SK-N-SH (cell line): ENCODE data around the gene SLC7A14. TPM values are rescaled to one million over a fixed set of nuclear protein-coding genes. Genes with fewer than 3 reads are reported as not detected.

Source experiments
- CTCF ChIA-PET: fragments of 300-600, 350-600 bp; formaldehyde crosslinking; extraction: SDS; loops from one replicate; lab custom pipeline; 2021; lab: Yijun Ruan, JAX
- POLR2A ChIA-PET: fragments of 350-600 bp; sonication (Branson Sonifier 250); formaldehyde crosslinking; extraction: SDS; loops from one replicate; lab custom pipeline; 2020; ENCODE audit warnings: antibody characterized with exemption, inconsistent platforms; lab: Yijun Ruan, JAX
- DNase-seq: peaks from one replicate; pipeline ENCODE4 v3.0.0; 2012
- H2AFZ ChIP-seq: fragments of 200-600 bp; sonication (generic); 2 replicates; pipeline ENCODE4 v1.8.1; 2016; ENCODE audit warnings: antibody characterized with exemption, mild to moderate bottlenecking, low read depth
- H3F3A ChIP-seq: fragments of 200-600 bp; sonication (generic); replicated peaks from 2 replicates; pipeline ENCODE3; 2016; ENCODE audit warnings: antibody characterized with exemption, mild to moderate bottlenecking; ENCODE audit not compliant: insufficient read depth
- H3K27ac ChIP-seq, 2 experiments: fragments of 200-500 bp in 1 of 2; fragments of 200-600 bp in 1 of 2; sonication (Bioruptor generic) in 1 of 2; sonication (generic), shearing (Covaris generic) in 1 of 2; 2 replicates each; pipeline versions ENCODE4 v1.5.1 to v1.6.1; 2014 to 2016; ENCODE audit warnings: low read depth in 2 of 2, inconsistent platforms in 1 of 2, low read length in 1 of 2, mild to moderate bottlenecking in 1 of 2, mixed read lengths in 1 of 2
- H3K27me3 ChIP-seq: fragments of 200-600 bp; sonication (generic), shearing (Covaris generic); 2 replicates; pipeline ENCODE4 v1.6.1; 2016; ENCODE audit warnings: mixed run types; ENCODE audit not compliant: insufficient read depth
- H3K36me3 ChIP-seq, 2 experiments: fragments of 200-500 bp in 1 of 2; fragments of 200-600 bp in 1 of 2; sonication (Bioruptor generic) in 1 of 2; sonication (generic) in 1 of 2; replicated peaks in 1 of 2; 2 replicates each; pipeline versions ENCODE3 to v1.5.1; 2014 to 2016; ENCODE audit warnings: low read length in 1 of 2, mild to moderate bottlenecking in 1 of 2; ENCODE audit not compliant: insufficient read depth in 2 of 2, control insufficient read depth in 1 of 2
- H3K4me1 ChIP-seq, 2 experiments: fragments of 200-500 bp in 1 of 2; fragments of 200-600 bp in 1 of 2; sonication (Bioruptor generic) in 1 of 2; sonication (generic), shearing (Covaris generic) in 1 of 2; 2 replicates each; pipeline versions ENCODE4 v1.5.1 to v1.6.1; 2014 to 2016; ENCODE audit warnings: low read depth in 1 of 2, low read length in 1 of 2, mixed run types in 1 of 2; ENCODE audit not compliant: insufficient read depth in 2 of 2, control insufficient read depth in 1 of 2
- H3K4me2 ChIP-seq: fragments of 200-600 bp; sonication (generic), shearing (Covaris generic); 2 replicates; pipeline ENCODE4 v1.6.1; 2017; ENCODE audit warnings: mixed run types
- H3K4me3 ChIP-seq, 2 experiments: fragments of 200-500 bp in 1 of 2; fragments of 200-600 bp in 1 of 2; sonication (Bioruptor generic) in 1 of 2; sonication (generic), shearing (Covaris generic) in 1 of 2; 2 replicates each; pipeline versions ENCODE4 v1.5.1 to v1.8.1; 2014 to 2016; ENCODE audit warnings: low read depth in 2 of 2, inconsistent platforms in 1 of 2, low read length in 1 of 2, mild to moderate bottlenecking in 1 of 2, mixed read lengths in 1 of 2, moderate library complexity in 1 of 2
- H3K79me2 ChIP-seq: fragments of 200-600 bp; sonication (generic); 2 replicates; pipeline ENCODE4 v1.8.1; 2017; ENCODE audit warnings: mild to moderate bottlenecking; ENCODE audit not compliant: insufficient read depth
- H3K9ac ChIP-seq: fragments of 200-600 bp; sonication (generic); 2 replicates; pipeline ENCODE4 v1.6.1; 2017; ENCODE audit warnings: mixed run types
- H3K9me2 ChIP-seq: fragments of 200-600 bp; sonication (generic); 2 replicates; pipeline ENCODE4 v1.6.1; 2017; ENCODE audit warnings: mixed run types
- H3K9me3 ChIP-seq: fragments of 200-600 bp; sonication (generic); 2 replicates; pipeline ENCODE4 v1.6.1; 2017; ENCODE audit warnings: mixed run types, mild to moderate bottlenecking, moderate library complexity
- H4K20me1 ChIP-seq: fragments of 200-600 bp; sonication (generic); 2 replicates; pipeline ENCODE4 v1.6.1; 2017; ENCODE audit warnings: mild to moderate bottlenecking, mixed run types; ENCODE audit not compliant: insufficient read depth
- CTCF ChIP-seq: fragments of 200-600 bp; sonication (generic); IDR thresholded peaks from 2 replicates; pipeline ENCODE4 v1.6.1; 2017; ENCODE audit warnings: antibody characterized with exemption, mild to moderate bottlenecking, moderate library complexity
- FOXM1 ChIP-seq: IDR thresholded peaks from 2 replicates; pipeline ENCODE4 v1.4.0; 2012; ENCODE audit warnings: low read depth, mild to moderate bottlenecking
- NRF1 ChIP-seq: IDR thresholded peaks from 2 replicates; pipeline ENCODE4 v1.6.1; 2012; ENCODE audit warnings: low read depth, mild to moderate bottlenecking, low read length
- RAD21 ChIP-seq: IDR thresholded peaks from 2 replicates; pipeline ENCODE4 v1.6.1; 2012; ENCODE audit warnings: mild to moderate bottlenecking, low read length
- SMC3 ChIP-seq: IDR thresholded peaks from 2 replicates; pipeline ENCODE4 v1.6.1; 2012; ENCODE audit warnings: low read depth, low read length, improper control_type of control experiment
- USF1 ChIP-seq: IDR thresholded peaks from 2 replicates; pipeline ENCODE4 v1.4.0; 2012; ENCODE audit warnings: low read depth, borderline replicate concordance
- YY1 ChIP-seq: IDR thresholded peaks from 2 replicates; pipeline ENCODE4 v1.4.0; 2012; ENCODE audit warnings: low read depth, mild to moderate bottlenecking
- WGBS: methylation state at CpG from one replicate; pipeline ENCODE4 v1.1.6; 2017; ENCODE audit warnings: low lambda C conversion rate; 5-methylcytosine and 5-hydroxymethylcytosine counted together
- polyA plus RNA-seq, 3 experiments: library from polyadenylated mRNA; depleted of rRNA; stranded (reverse); fragments of >200 nt; gene quantifications; 2 replicates each; pipeline ENCODE4 v1.2.3, GENCODE V29; 2012

The SLC7A14 gene
- polyA plus RNA-seq, 1 of the 3 experiments (the other 2 are of a cell fraction): 2.5 TPM

GRCh38 chr3:170410428-170411029 lies 175.3 kb downstream of the SLC7A14 start:
- no peaks in the 10 kb centered on the region for H3K9me2 ChIP-seq
- H3K36me3 ChIP-seq: no peaks in the 10 kb centered on the region
- no peaks in the 10 kb centered on the region for H3K27me3 ChIP-seq
- no peak overlapping the region for H3K9ac ChIP-seq
- H3K79me2 ChIP-seq: no peaks in the 10 kb centered on the region
- DNase-seq: no peak
- TF ChIP-seq FOXM1: no peak
- no peak for TF ChIP-seq USF1
- TF ChIP-seq CTCF: peak; percentile 69
- TF ChIP-seq SMC3: peak; percentile 61
- TF ChIP-seq NRF1: 0 out of 2 replicates have a peak, but pooled peaks have one; percentile 6
- no peak for TF ChIP-seq YY1
- TF ChIP-seq RAD21: peak; percentile 74
- ChIA-PET POLR2A (no interaction called here), CTCF (interaction anchor here (0.6 to 10.5 kb wide), 22 partner anchors 11 to 438 kb away, joined by 3 to 316 read pairs (median 4); partner anchors contain the start of gene SLC7A14)
- H4K20me1 ChIP-seq: no peaks in the 10 kb centered on the region
- no peak overlapping the region for H3K27ac ChIP-seq
- WGBS: 63% methylated on average over 4 of the region's 4 CpGs
- H3F3A ChIP-seq: peaks cover 4% of the 10 kb centered on the region
- no peak overlapping the region for H2AFZ ChIP-seq
- H3K4me2 ChIP-seq: no peak overlapping the region
- no peaks in the 10 kb centered on the region for H3K4me1 ChIP-seq
- no peak overlapping the region for H3K4me3 ChIP-seq
- no peaks in the 10 kb centered on the region for H3K9me3 ChIP-seq

Other genes starting within 250 kb of the SLC7A14 start
- gene SKIL, start 228.4 kb downstream of the SLC7A14 start, polyA plus RNA-seq (2012; rRNA removed): 3.9 and 5.1 TPM in 2 replicates
- gene CLDN11, start 167.2 kb downstream of the SLC7A14 start, polyA plus RNA-seq (2012; rRNA removed): 1.6 and 2.2 TPM in 2 replicates